ENCODE measurements around the gene DSCAML1.

The DSCAML1 gene

GRCh38 chr11:117690484-117691217, 106.4 kb downstream of the DSCAML1 start:
- no peak for DNase-seq (ENCODE audit: low read depth)

GRCh38 chr11:117688255-117688797, 108.7 kb downstream of the DSCAML1 start:
- no peak for DNase-seq (ENCODE audit: low read depth)

GRCh38 chr11:117687776-117688175, 109.2 kb downstream of the DSCAML1 start:
- DNase-seq (ENCODE audit: low read depth): no peak

- no peak for DNase-seq (ENCODE audit: low read depth)
These were observed 110.3 kb downstream of the DSCAML1 start for GRCh38 chr11:117686711-117687110.

- DNase-seq (ENCODE audit: low read depth): no peak
These were observed 111.5 kb downstream of the DSCAML1 start for GRCh38 chr11:117685566-117685965.

- DNase-seq (ENCODE audit: low read depth): no peak
These were observed 112.3 kb downstream of the DSCAML1 start for GRCh38 chr11:117684731-117685130.

- no peak for DNase-seq (ENCODE audit: low read depth)
These were observed 112.9 kb downstream of the DSCAML1 start for GRCh38 chr11:117684111-117684510.

GRCh38 chr11:117681438-117681837, 115.6 kb downstream of the DSCAML1 start:
- DNase-seq (ENCODE audit: low read depth): no peak

- no peak for DNase-seq (ENCODE audit: low read depth)
These were observed 117.6 kb downstream of the DSCAML1 start for GRCh38 chr11:117679461-117679860.

GRCh38 chr11:117678658-117679406, 118.2 kb downstream of the DSCAML1 start:
- no peak for DNase-seq (ENCODE audit: low read depth)

GRCh38 chr11:117677729-117678310, 119.2 kb downstream of the DSCAML1 start:
- DNase-seq (ENCODE audit: low read depth): no peak

- no peak for DNase-seq (ENCODE audit: low read depth)
These were observed 120.5 kb downstream of the DSCAML1 start for GRCh38 chr11:117676501-117676900.

GRCh38 chr11:117673602-117674001, 123.4 kb downstream of the DSCAML1 start:
- DNase-seq (ENCODE audit: low read depth): no peak

- no peak for DNase-seq (ENCODE audit: low read depth)
These were observed 125.6 kb downstream of the DSCAML1 start for GRCh38 chr11:117671370-117671769.

GRCh38 chr11:117670924-117671323, 126.1 kb downstream of the DSCAML1 start:
- no peak for DNase-seq (ENCODE audit: low read depth)

- DNase-seq (ENCODE audit: low read depth): no peak
These were observed 126.6 kb downstream of the DSCAML1 start for GRCh38 chr11:117670443-117670842.

GRCh38 chr11:117669616-117670015, 127.4 kb downstream of the DSCAML1 start:
- no peak for DNase-seq (ENCODE audit: low read depth)

GRCh38 chr11:117669062-117669461, 128.0 kb downstream of the DSCAML1 start:
- no peak for DNase-seq (ENCODE audit: low read depth)

GRCh38 chr11:117668321-117668751, 128.7 kb downstream of the DSCAML1 start:
- DNase-seq (ENCODE audit: low read depth): no peak

GRCh38 chr11:117664897-117665296, 132.1 kb downstream of the DSCAML1 start:
- no peak for DNase-seq (ENCODE audit: low read depth)

- DNase-seq (ENCODE audit: low read depth): no peak
These were observed 133.2 kb downstream of the DSCAML1 start for GRCh38 chr11:117663821-117664220.

GRCh38 chr11:117663414-117663813, 133.6 kb downstream of the DSCAML1 start:
- DNase-seq (ENCODE audit: low read depth): no peak

Data from activated T-cell treated with anti-CD3 and anti-CD28 coated beads for 1 hour (primary cell).